Adrenal gland (tissue), 12 donors: Measurements from ENCODE around the gene RPS23. TPM values are rescaled to one million over a fixed set of nuclear protein-coding genes. Genes with fewer than 3 reads are reported as not detected.
"Not testable (repeated sequence)": the region's sequence is repeated elsewhere in the genome, so short reads cannot be mapped to it uniquely, and the experiment has no call there.

Experiments
- DNase-seq, 7 donors: peaks; one replicate each; pipeline ENCODE4 v3.0.0-alpha.2; 2019 to 2020
- H3K27ac ChIP-seq, 5 donors: fragments of 200-600 bp; sonication (generic) in 4 of 5; 1 replicate in 3 of 5; 2 replicates in 2 of 5; pipeline versions ENCODE4 v1.5.1 to v1.8.0; 2016 to 2020; ENCODE audit warnings: mild to moderate bottlenecking in 1 of 5
- H3K27me3 ChIP-seq: fragments of 200-600 bp; 2 replicates; pipeline ENCODE4 v1.8.0; 2021
- H3K36me3 ChIP-seq, 2 donors: fragments of 200-600 bp; replicated peaks in 1 of 2; 1 replicate in 1 of 2; 2 replicates in 1 of 2; pipeline versions ENCODE4 v1.5.1 to v1.8.0; 2018 to 2022
- H3K4me1 ChIP-seq, 2 donors: fragments of 200-600 bp; replicated peaks in 1 of 2; 1 replicate in 1 of 2; 2 replicates in 1 of 2; pipeline versions ENCODE4 v1.5.1 to v1.8.0; 2018 to 2021
- H3K4me3 ChIP-seq, 4 donors: fragments of 200-600 bp; sonication (generic) in 3 of 4; one replicate each; pipeline ENCODE4 v1.5.1; 2016 to 2018
- H3K9me3 ChIP-seq, 3 donors: fragments of 200-600 bp; sonication (generic) in 1 of 3; replicated peaks in 1 of 3; 1 replicate in 2 of 3; 2 replicates in 1 of 3; pipeline versions ENCODE4 v1.5.1 to v1.8.0; 2016 to 2021
- CTCF ChIP-seq, 6 experiments: fragments of 450-650 bp in 4 of 6; fragments of 200-600 bp in 2 of 6; sonication (generic) in 1 of 6; IDR thresholded peaks; 1 replicate in 5 of 6; 2 replicates in 1 of 6; pipeline versions ENCODE4 v1.5.1 to v1.8.0; 2016 to 2021; ENCODE audit warnings: antibody characterized with exemption in 6 of 6, mild to moderate bottlenecking in 2 of 6, moderate library complexity in 1 of 6
- POLR2A ChIP-seq, 2 donors: fragments of 450-650 bp; IDR thresholded peaks; one replicate each; pipeline ENCODE4 v1.6.1; 2017; ENCODE audit warnings: antibody characterized with exemption in 2 of 2, mild to moderate bottlenecking in 2 of 2, moderate library complexity in 1 of 2
- WGBS, 4 donors: extraction: QIAGEN DNeasy Blood & Tissue Kit in 2 of 4; methylation state at CpG; one replicate each; pipeline versions ENCODE4 v1.1.5 to v1.1.7; 2013 to 2017; 5-methylcytosine and 5-hydroxymethylcytosine counted together
- intact Hi-C, 2 donors: fragments of 100-400 bp; cut with DNase I; formaldehyde crosslinking; loops; one replicate each; pipeline versions ENCODE4 v1.14.1 to v1.15.0; 2022 to 2023
- polyA plus RNA-seq, 3 donors: library from polyadenylated mRNA; stranded (reverse); fragments of 200-250 nt in 2 of 3; fragments of 350-450 nt in 1 of 3; fragmentation: Illumina TruSeq in 1 of 3; extraction: RNeasy Lipid Tissue Mini Kit (QIAGEN cat#74804) in 1 of 3; gene quantifications; one replicate each; pipeline ENCODE4 v1.2.3, GENCODE V29; 2013 to 2014
- total RNA-seq, 9 donors: library from RNA; depleted of rRNA in 4 of 9; stranded (reverse); fragments of >200 nt in 4 of 9; fragments of 120-200 nt in 1 of 9; fragmentation: NEBNext Ultra II Directional in 1 of 9; extraction: Animal tissue kit (Norgen Biotek cat#: 25700) in 1 of 9; gene quantifications; one replicate each; pipeline versions ENCODE4 v1.1.0 to v1.2.4, GENCODE V29; 2013 to 2023
- donor health status: healthy with polysubstance abuse.
- donor health status: Bipolar disorder and iron deficiency.
- donor health status: DM: yes; HTN: yes; CAD: no.
- donor health status: DM: no; HTN: no; CAD: no.
- donor health status: DM: no; HTN: no; CAD: no.
- donor health status: DM: yes; HTN: yes; CAD: no.

Gene RPS23
- total and polyA plus RNA-seq, 12 donors, result 995 to 3,420 (median 1,546) TPM

GRCh38 chr5:82274343-82275211, 3.6 kb downstream of the RPS23 start:
- 81 to 86% (median 83%) methylated on average over 29 to 31 of the region's 31 CpGs for WGBS, 4 donors
- H3K36me3 ChIP-seq, result peaks cover 0 to 24% of the 10 kb centered on the region in 2 donors
- H3K4me3 ChIP-seq, result no peak overlapping the region
- no peaks in the 10 kb centered on the region for H3K27me3 ChIP-seq
- peaks cover 7 to 9% of the 10 kb centered on the region in 2 donors for H3K4me1 ChIP-seq
- no peak for DNase-seq
- no peak overlapping the region for H3K27ac ChIP-seq
- TF ChIP-seq CTCF (IDR thresholded peaks at IDR 0.05), result no peak
- TF ChIP-seq POLR2A (IDR thresholded peaks at IDR 0.05), result no peak
- intact Hi-C loops, result no loop called here
- no peaks in the 10 kb centered on the region for H3K9me3 ChIP-seq

GRCh38 chr5:82273426-82273825, 4.7 kb downstream of the RPS23 start:
- WGBS, 4 donors, result 72 to 87% (median 82%) methylated on average over 4 of the region's 4 CpGs
- DNase-seq, H3K27ac ChIP-seq, H3K27me3 ChIP-seq, intact Hi-C loops, H3K4me1 ChIP-seq, H3K4me3 ChIP-seq, H3K9me3 ChIP-seq: not testable (repeated sequence)
- peaks cover 0 to 24% of the 10 kb centered on the region in 2 donors for H3K36me3 ChIP-seq

- H3K27ac ChIP-seq, DNase-seq, H3K9me3 ChIP-seq, H3K4me1 ChIP-seq, H3K4me3 ChIP-seq, H3K27me3 ChIP-seq, intact Hi-C loops: not testable (repeated sequence)
- WGBS, 4 donors, result 92 to 99% (median 93%) methylated on average over 14 to 24 of the region's 24 CpGs
- H3K36me3 ChIP-seq, result peaks cover 0 to 24% of the 10 kb centered on the region in 2 donors
These were observed 5.4 kb downstream of the RPS23 start for GRCh38 chr5:82272571-82273356.

GRCh38 chr5:82269363-82269762, 8.8 kb downstream of the RPS23 start:
- intact Hi-C loops, DNase-seq, H3K4me3 ChIP-seq, H3K27ac ChIP-seq, H3K36me3 ChIP-seq, H3K9me3 ChIP-seq, H3K4me1 ChIP-seq, H3K27me3 ChIP-seq: not testable (repeated sequence)
- 78 to 92% (median 84%) methylated on average over 2 of the region's 2 CpGs for WGBS, 4 donors

- intact Hi-C loops, H3K4me1 ChIP-seq, H3K27ac ChIP-seq, H3K36me3 ChIP-seq, DNase-seq, H3K9me3 ChIP-seq, H3K27me3 ChIP-seq, H3K4me3 ChIP-seq: not testable (repeated sequence)
- 94 to 97% (median 95%) methylated on average over 8 to 9 of the region's 9 CpGs for whole genome bisulfite sequencing, 4 donors
These were observed 10.7 kb downstream of the RPS23 start for GRCh38 chr5:82267297-82267933.

GRCh38 chr5:82265047-82265446, 13.1 kb downstream of the RPS23 start:
- TF ChIP-seq CTCF (IDR thresholded peaks at IDR 0.05) (no peak), POLR2A (IDR thresholded peaks at IDR 0.05) (no peak)

More at GRCh38 chr5:82265047-82265446, 13.1 kb downstream of the RPS23 start:
- intact Hi-C loops, result no loop called here
- WGBS, 4 donors, result 58 to 73% (median 69%) methylated on average over 4 of the region's 4 CpGs
- Histone ChIP-seq H3K36me3 (no peaks in the 10 kb centered on the region), H3K4me3 (no peak overlapping the region), H3K9me3 (no peaks in the 10 kb centered on the region), H3K27ac (no peak overlapping the region), H3K27me3 (no peaks in the 10 kb centered on the region), H3K4me1 (no peaks in the 10 kb centered on the region)
- DNase-seq, result no peak
